NT2/D1 (cell line): ENCODE data around the gene HNRNPM.

Experiments used
- YY1 ChIP-seq: IDR thresholded peaks from 2 replicates; pipeline ENCODE4 v1.6.1; 2011; ENCODE audit not compliant: insufficient read length, insufficient read depth
- ZNF274 ChIP-seq: IDR thresholded peaks from 2 replicates; pipeline ENCODE4 v1.6.1; 2011; ENCODE audit warnings: mild to moderate bottlenecking, low read depth, low read length

- TF ChIP-seq ZNF274 (no peak), YY1 (no peak)
Measured at GRCh38 chr19:8481616-8482015, 36.8 kb downstream of the HNRNPM start.
